ENCODE measurements around the gene NOP14. TPM values are rescaled to one million over a fixed set of nuclear protein-coding genes. Genes with fewer than 3 reads are reported as not detected.

The NOP14 gene
- total RNA-seq, 1 donor from 2014 or later = 21.4 TPM

DNA sequence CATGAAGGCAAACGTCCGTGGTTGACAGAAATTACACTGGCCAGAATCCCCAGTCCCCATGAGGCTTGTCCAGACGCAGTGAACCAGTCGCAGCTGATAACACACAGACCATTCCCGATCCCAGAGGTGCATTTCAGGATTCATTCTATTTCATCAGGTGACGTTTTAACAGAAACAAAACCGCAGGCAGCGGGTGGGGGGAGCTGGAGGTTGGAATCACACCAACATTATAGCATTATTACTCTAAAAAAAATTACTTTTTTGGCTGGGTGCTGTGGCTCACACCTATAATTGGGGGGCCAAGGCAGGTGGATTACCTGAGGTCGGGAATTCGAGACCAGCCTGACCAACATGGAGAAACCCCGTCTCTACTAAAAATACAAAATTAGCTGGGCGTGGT is 25.2 kb downstream of the NOP14 start:
- DNase-seq = peak; percentile 13
- Histone ChIP-seq H3K4me1 (peaks cover 33% of the 10 kb centered on the region), H3K27me3 (no peaks in the 10 kb centered on the region), H3K36me3 (peaks cover 58% of the 10 kb centered on the region), H3K27ac (no peak overlapping the region), H3K4me3 (no peak overlapping the region), H3K9me3 (no peaks in the 10 kb centered on the region)
- ATAC-seq = no peak
- intact Hi-C loops (cut with DNase I) = loop anchor here (10.0 kb wide), 1 partner anchor 93 kb away; the partner anchor contains the start of gene ADD1
- TF ChIP-seq, protein P1, sequence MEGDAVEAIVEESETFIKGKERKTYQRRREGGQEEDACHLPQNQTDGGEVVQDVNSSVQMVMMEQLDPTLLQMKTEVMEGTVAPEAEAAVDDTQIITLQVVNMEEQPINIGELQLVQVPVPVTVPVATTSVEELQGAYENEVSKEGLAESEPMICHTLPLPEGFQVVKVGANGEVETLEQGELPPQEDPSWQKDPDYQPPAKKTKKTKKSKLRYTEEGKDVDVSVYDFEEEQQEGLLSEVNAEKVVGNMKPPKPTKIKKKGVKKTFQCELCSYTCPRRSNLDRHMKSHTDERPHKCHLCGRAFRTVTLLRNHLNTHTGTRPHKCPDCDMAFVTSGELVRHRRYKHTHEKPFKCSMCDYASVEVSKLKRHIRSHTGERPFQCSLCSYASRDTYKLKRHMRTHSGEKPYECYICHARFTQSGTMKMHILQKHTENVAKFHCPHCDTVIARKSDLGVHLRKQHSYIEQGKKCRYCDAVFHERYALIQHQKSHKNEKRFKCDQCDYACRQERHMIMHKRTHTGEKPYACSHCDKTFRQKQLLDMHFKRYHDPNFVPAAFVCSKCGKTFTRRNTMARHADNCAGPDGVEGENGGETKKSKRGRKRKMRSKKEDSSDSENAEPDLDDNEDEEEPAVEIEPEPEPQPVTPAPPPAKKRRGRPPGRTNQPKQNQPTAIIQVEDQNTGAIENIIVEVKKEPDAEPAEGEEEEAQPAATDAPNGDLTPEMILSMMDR (IDR thresholded peaks at IDR 0.05) = no peak

DNA sequence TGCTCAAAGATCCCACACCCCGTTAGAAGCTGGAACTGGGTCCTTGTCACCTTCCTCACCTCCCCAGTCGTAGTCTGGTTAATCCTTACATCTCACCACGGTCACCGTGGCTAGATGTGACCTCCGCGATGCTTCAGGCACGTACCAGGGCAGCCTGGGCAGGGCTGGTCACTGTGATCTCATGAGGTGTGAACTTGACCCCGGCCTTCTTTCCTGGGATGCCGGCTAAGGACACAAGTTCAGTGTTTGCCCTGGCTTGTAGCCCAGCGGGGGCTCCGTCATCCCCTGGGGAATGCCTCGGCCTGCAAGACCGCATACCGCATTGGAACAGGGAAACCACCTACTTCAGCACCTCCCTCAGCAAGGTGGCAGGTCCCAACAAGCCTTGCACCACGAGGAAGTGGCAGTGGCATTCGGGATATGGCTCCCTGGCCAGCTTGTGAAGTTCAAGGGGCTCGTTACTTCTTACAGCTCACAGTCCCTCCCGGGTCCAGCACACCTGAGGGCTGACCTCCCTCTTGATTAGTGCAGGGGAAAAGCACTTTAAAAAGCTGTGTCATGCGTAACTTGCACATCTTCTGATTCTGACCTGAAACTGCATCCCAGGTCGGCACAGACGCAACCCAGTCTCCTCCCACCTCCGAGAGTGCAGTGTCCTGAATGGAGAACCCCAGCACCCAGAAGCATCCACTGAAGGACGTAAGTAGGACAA is 25.9 kb downstream of the NOP14 start:
- ATAC-seq (peak; percentile 53), DNase-seq (peak; percentile 90)
- no peak overlapping the region for H3K4me3 ChIP-seq
- no peaks in the 10 kb centered on the region for H3K9me3 ChIP-seq
- intact Hi-C loops (cut with DNase I) = loop anchor here (10.0 kb wide), 1 partner anchor 93 kb away; the partner anchor contains the start of gene ADD1
- TF ChIP-seq, protein P1 (IDR thresholded peaks at IDR 0.05) = no peak
- H3K36me3 ChIP-seq = peaks cover 51% of the 10 kb centered on the region
- peaks cover 40% of the 10 kb centered on the region for H3K4me1 ChIP-seq
- H3K27ac ChIP-seq = no peak overlapping the region
- H3K27me3 ChIP-seq = no peaks in the 10 kb centered on the region

DNA sequence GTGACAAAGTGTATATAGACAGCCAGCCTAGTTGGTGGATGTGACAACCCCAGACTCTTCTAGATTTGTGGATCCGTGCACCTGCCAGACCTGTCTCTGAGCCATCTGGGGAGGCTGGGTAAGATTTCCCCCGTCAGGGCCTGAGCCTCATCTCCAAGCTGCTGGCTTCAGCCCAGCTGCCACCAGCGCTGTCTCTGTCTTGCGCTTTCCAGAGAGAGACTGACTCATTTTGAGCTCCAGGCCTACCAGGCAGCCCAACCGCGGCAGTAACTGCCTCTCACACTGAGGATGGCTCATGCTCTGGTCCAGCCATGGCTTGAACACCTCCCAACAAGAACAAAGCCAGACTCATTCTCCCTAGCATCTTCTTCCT is 26.4 kb downstream of the NOP14 start:
- Histone ChIP-seq H3K27me3 (no peaks in the 10 kb centered on the region), H3K4me3 (no peak overlapping the region), H3K4me1 (peaks cover 45% of the 10 kb centered on the region), H3K9me3 (no peaks in the 10 kb centered on the region), H3K36me3 (peaks cover 51% of the 10 kb centered on the region), H3K27ac (no peak overlapping the region)
- TF ChIP-seq, protein P1 (IDR thresholded peaks at IDR 0.05) = no peak
- DNase-seq (peak; percentile 60), ATAC-seq (no peak)
- intact Hi-C loops (cut with DNase I) = loop anchor here (10.0 kb wide), 1 partner anchor 92 kb away; the partner anchor contains the start of gene ADD1

DNA sequence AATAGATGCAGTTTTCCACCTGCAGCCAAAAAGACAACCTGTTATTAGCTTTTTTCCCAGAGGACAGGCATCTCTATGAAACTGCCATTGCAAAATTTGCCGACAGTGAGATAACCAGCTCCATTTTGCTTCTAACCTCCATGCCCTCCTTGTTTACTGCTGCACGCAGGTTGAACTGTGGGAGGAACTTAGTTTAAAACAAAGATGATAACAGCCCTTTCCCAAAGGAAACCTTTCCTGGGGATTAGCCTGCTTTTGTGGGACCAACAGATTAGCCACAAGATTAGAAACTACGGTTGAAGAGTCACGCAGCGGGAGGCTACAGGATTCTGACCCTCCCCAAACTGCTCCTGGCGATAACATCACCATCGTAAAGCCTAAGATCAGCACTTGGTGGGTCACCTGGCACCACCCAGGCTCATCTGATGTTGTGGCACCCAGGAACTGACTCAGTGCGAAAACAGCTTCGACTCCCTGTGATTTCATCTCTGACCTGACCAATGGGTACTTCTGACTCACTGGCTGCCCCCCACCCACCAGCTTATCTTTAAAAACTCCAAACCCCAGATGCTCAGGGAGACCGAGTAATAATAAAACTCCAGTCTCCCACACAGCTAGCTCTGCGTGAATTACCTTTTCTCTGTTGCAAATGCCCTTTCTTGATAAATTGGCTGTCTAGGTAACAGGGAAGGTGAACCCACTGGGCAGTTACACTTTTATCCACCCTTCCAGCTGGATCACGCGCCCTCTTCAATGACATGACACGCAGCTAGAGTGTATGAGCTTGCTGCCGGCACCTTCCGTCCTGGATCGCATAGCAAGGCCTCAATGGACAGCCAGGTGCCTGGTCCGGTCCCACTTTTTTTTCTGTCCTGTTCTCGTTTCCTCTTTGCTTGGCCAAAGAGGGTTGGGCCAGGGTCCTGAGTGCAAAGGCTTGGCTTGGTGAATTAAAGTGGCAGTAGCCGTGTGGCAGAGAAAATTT is 27.2 kb downstream of the NOP14 start:
- no peaks in the 10 kb centered on the region for H3K9me3 ChIP-seq
- intact Hi-C loops (cut with DNase I) = loop anchor here (10.0 kb wide), 1 partner anchor 91 kb away; the partner anchor contains the start of gene ADD1
- peaks cover 50% of the 10 kb centered on the region for H3K36me3 ChIP-seq
- H3K4me1 ChIP-seq = peaks cover 49% of the 10 kb centered on the region
- TF ChIP-seq, protein P1 (IDR thresholded peaks at IDR 0.05) = no peak
- DNase-seq (peak; percentile 47), ATAC-seq (no peak)
- no peaks in the 10 kb centered on the region for H3K27me3 ChIP-seq
- H3K4me3 ChIP-seq = peak overlapping the region; percentile 67
- peak overlapping the region; percentile 83 for H3K27ac ChIP-seq

DNA sequence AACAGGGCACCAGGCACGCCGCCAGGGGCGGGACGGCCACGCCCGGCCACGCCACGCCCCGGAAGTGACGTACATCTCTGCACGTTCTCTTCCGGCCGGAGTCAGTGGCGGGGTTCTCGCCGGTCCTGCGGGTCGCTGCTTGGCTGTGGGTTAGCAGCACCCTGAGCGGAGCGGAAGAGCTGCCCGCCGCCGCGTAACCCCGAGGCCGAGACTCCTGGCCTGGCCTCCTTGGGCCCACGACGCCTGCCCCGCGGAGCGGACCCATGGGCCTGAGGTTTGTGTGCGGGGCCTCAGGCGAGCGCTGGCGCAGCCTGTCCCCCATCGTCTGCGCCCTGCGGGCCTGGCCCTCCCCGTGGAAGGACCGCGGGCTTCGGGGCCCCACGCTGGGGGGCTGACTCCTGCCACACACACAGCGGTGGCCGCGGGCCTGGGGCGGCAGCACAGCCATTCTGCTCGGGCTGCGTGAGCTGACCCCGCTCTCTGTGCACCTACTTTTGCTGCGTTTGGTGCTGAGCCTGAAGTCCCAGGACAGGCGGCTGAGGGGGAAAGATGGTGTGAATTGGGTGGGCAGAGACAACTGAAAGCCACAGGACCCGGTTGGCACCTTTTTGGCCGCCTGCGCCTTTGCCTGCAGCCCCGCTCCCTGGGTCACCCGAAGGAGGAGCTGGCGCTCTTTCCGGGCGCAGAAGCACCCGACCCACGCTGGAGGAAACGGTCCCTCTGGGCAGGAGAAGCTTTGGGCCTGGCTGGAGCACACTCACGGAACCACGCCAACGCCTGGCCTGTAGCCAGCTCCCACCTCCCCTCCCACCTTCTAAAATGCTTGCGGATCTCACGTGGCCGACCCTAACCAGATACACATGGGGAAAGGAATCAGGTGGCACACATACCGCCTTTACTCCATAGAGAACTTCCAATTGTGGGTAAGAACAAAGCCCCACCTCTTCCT is 28.1 kb downstream of the NOP14 start:
- no peaks in the 10 kb centered on the region for H3K27me3 ChIP-seq
- DNase-seq = peak; percentile 98
- peak; percentile 76 for ATAC-seq
- peaks cover 41% of the 10 kb centered on the region for H3K36me3 ChIP-seq
- intact Hi-C loops (cut with DNase I) = loop anchor here (10.0 kb wide), 1 partner anchor 90 kb away; the partner anchor contains the start of gene ADD1
- peak overlapping the region; percentile 67 for H3K4me3 ChIP-seq
- TF ChIP-seq, protein P1 (IDR thresholded peaks at IDR 0.05) = no peak
- peaks cover 56% of the 10 kb centered on the region for H3K4me1 ChIP-seq
- peak overlapping the region; percentile 83 for H3K27ac ChIP-seq
- no peaks in the 10 kb centered on the region for H3K9me3 ChIP-seq
